GM11168 (cell line): ENCODE measurements around the gene SAMD3.
"Not testable (repeated sequence)": the region's sequence is repeated elsewhere in the genome, so short reads cannot be mapped to it uniquely, and the experiment has no call there.

Experiments
- in situ Hi-C: fragments of 300-500 bp; cut with MboI; formaldehyde crosslinking; loops from one replicate; pipeline ENCODE4 v1.12.0; 2022; ENCODE audit warnings: low sequenced_read_pairs; ENCODE audit not compliant: unreplicated experiment

SAMD3 gene

DNA sequence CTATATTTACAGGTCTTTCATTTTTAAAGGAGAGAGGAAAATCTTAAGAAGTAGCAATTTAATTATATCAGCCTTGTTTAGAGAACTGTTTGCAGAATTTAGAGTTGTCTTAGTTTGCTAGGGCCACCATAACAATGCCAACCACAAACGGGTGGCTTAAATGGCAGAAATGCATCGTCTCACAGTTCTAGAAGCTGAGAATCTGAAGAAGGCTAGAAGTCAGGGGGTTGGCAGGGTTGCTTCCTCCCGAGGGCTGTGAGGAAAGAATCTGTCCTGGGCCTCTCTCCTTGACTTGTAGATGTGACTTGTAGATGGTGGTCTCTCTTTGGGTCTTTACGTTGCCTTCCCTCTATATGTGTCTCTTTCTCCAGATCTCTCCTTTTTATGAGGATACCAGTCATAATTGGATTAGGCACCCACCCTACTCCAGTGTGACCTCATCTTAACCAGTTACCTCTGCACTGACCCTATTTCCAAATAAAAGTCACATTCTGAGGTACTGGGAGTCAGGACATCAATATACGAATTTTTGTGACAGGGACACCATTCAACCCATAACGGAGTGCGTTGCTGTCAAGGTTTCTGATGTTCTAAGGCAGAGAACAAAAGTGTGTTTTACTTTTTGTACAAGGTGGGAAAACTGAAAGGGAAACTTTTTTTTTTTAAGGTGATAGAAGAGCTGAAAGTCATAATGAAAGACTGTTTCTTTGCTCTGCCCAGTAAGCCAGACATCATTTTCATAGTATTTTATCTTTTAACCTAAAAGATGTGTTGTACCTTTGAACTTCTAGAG is 84.4 kb downstream of the SAMD3 start:
- in situ Hi-C loops, result no loop called here

DNA sequence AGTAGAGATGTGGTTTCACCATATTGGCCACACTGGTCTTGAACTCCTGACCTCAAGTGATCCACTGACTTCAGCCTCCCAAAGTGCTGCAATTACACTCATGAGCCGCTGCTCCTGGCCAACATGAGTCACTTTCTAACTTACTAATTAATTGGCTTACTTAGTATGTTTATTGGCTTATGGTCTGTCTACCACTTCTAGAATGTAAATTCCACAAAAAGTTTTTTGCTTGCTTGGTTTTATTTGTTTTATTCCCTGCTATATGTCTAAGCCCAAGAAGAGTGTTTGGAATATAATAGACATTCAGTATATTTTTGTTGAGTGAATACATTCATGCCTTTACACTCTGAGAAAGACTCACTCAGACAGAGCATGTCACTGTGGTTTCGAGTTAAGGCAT is 86.0 kb downstream of the SAMD3 start:
- in situ Hi-C loops, result no loop called here

DNA sequence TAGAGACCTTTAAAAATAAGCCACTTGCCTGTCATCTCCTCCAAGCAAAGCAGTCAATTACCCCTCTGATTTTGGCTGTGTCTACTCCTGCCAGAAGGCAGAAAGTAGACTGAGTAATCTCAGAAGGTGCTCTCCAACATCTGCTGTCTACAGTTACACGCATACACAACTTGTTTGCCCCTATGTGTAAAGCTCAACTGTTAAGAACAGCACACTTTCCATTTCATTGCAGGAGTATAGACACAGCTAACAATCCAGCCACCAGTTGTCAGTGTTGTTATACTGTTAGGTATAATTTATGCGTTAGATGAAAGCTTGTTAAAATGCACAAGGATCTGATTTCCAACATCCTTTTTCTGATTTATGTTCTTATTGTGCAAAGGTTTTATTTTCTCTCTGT is 88.2 kb downstream of the SAMD3 start:
- in situ Hi-C loops, result no loop called here

DNA sequence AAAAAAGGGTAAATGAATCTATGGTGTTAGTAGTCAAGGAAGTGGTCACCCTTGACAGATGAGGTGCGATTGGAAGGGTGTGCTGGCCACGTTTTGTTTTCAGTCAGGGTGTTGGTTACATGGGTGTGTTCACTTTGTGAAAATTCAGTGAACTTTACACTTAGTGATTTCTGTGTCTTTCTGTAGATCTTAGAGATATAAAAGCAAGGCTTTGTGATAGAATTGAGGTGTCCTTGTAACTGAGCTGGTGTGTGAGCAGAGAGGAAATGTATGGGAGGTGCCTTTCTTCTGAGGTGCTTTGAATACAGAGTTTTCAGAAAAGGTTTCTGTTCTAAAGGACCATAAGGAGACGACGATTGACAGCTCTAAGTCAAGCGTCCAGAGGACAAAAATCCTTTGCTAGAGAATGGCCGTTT is 90.5 kb downstream of the SAMD3 start:
- in situ Hi-C loops, result no loop called here

DNA sequence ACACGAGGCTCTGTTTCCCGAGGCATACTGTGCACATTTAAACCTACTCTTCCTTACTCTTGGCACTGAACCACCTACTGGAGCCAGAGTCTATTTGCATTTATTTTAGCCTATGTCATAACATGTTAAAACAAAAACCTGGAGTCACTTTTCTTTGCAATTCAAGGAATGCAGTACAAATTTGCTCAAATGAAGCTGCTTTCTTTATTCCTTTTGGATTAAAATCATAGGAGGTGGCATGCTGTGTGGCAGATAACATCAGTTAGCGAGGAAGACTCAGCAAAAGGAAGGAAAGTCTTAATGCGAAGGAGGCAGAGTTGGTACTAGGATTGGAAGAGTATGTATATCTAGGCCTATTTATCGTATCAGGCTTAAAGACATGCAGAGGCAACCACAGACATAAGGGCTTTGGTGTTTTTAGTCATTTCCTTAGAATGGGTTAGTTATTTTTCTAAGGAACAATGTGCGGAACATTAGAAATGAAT is 92.9 kb downstream of the SAMD3 start:
- in situ Hi-C loops, result no loop called here

DNA sequence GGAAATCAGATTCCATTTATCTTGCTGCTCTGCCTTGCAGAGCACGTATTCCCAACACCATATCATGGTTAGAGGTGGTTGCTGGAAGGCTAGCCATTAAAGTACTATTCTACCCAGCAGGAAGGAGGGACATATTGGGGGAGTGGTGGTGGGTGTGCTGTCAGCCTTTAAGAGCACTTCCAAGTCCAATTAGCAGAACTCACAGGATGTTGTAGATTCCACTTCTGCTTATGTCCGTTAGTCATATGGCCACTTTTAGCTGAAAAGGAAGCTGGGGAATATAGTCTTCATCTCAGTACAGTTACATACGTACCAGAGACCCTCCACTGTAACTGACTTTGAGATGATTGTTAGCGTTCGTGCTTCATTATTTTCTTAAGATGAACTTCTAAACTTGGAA is 94.4 kb downstream of the SAMD3 start:
- in situ Hi-C loops, result no loop called here

DNA sequence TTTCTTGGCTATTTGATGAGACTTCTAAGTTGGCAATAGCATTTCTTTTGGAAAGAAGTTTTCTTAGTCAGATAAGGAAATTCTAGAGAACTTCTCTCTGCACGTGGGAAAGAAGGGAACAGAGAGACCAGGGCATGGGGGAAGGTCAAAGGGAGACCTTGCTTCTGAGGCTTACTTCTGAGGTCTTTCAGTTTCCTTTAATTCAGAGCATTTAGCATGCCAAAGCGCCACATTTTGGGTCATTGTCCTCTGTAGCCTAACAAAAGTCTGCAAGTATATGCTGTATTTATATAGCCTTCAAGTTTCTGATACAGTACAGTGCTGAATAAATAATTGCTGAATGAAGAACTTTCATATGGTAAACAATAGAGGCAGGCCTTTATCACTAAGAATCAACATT is 95.6 kb downstream of the SAMD3 start:
- in situ Hi-C loops, result no loop called here

DNA sequence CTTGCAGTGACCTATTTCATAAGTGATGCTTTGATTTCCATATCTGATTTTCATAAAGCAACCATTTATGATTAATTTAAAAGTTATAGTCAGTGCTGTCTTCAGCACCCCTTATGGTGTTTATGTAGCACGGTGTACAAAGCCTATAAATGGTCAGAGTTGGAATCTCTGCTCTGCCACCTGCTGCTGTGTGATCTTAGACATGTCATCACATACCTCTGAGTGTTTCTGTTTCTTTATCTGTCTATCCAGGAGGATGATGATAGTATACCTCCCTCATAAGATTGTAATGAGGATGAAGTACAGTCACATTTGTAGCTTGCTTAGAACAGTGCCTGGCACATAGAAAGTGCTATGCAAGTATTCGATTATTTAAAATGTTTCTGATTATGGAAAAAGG is 100.5 kb downstream of the SAMD3 start:
- in situ Hi-C loops, result no loop called here

DNA sequence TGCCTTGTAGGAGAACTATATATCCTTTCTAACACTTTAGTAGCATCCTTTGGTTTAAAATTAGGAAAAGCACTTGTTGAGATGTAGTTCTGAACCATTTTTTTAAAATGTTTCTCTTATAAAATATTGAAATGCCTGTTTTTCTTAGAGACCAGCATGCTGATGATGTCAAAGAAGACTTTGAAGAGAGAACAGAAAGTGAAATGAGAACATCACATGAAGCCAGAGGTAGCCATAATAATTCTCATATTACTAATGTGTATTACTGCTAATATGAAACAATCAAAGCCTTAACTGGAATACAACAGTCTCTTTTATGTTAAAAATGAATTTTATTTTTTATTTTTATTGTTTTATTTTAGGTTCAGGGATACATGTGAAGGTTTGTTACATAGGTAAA is 102.0 kb downstream of the SAMD3 start:
- in situ Hi-C loops, result no loop called here

DNA sequence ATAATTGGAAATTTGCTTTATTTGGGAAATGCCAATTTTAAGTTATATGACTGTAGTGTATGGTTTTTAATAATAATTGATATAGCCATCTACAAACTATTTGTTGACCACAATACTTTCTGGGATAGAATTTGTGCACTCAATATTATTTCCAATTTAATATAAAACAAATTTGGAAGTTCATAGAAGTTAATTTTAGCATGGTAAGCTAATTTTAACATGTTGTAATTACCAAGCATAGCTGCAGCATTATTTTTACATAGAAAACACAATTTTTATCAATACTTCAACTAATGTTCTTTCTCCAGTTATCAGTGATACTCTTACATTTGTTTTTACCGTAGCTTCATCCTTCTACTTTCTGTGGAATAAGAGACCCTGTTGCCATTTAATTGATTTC is 103.5 kb downstream of the SAMD3 start:
- in situ Hi-C loops, result no loop called here

DNA sequence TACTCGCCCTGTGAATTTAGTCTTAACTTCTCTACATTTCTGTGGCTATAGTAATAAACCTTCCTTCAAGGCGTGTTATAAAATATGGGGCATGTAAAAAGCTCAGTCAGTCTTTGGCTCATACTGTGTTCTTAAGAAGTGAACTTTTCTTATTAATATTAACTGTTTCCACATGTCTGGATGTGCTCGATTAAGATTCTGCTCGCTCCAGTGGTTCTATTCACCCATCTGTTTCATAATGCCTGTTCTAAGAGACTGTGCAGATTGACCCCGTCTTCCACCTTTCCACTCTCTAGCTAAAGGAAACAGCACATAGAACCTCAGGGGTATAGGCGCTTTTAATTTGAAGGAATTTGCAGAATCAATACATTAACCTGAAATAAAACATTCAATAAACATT is 104.5 kb downstream of the SAMD3 start:
- in situ Hi-C loops, result no loop called here

DNA sequence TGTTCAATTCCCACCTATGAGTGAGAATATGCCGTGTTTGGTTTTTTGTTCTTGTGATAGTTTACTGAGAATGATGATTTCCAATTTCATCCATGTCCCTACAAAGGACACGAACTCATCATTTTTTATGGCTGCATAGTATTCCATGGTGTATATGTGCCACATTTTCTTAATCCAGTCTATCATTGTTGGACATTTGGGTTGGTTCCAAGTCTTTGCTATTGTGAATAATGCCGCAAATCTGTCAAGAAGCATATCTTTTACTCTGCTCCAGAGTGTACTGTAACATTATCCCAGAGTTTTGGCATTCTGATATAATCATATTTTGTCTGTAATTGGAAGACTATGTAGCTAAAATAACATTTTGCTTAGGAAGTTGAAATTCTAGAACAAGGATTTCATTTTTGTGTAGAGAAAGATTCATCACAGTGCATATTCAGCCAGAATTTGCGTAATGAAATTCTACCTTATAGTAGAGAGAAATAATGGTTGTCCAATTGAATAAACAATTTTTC is 105.5 kb downstream of the SAMD3 start:
- in situ Hi-C loops, result not testable (repeated sequence)

DNA sequence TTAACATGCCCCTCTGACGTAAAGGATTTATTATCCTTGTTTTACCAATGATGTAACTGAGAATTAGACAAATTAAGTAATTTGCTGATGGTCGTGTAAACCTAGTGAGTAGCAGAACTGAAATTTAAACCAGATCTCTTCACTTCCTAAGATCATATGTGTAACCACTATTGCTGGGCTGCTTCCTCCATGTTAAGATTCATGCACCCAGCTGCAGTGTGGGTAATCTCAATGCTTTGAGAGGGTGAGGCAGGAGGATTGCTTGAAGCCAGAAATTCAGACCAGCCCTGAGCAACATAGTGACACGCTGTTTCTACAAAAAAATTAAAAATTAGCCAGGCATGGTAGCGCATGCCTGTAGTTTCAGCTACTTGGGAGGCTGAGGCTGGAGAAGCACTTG is 106.5 kb downstream of the SAMD3 start:
- in situ Hi-C loops, result no loop called here

DNA sequence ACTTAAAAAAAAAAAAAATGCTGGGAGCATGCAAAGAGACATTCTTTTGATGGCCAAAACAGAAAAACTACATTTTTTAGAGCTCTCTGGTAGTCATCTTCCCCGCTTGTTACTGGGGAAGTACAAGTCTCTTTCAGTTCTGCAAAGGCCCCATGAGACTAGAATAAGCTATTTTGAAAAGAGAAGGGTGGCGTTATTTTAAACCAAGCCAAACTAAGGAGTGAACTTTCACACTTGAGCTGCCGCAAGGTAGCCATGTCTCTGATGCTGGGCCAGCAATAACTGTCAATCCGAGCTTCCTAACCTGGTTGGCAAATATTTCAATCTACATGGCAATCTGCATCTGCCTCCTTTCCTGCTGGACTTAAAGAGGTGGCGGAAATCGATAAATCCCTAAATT is 107.7 kb downstream of the SAMD3 start:
- in situ Hi-C loops, result no loop called here

DNA sequence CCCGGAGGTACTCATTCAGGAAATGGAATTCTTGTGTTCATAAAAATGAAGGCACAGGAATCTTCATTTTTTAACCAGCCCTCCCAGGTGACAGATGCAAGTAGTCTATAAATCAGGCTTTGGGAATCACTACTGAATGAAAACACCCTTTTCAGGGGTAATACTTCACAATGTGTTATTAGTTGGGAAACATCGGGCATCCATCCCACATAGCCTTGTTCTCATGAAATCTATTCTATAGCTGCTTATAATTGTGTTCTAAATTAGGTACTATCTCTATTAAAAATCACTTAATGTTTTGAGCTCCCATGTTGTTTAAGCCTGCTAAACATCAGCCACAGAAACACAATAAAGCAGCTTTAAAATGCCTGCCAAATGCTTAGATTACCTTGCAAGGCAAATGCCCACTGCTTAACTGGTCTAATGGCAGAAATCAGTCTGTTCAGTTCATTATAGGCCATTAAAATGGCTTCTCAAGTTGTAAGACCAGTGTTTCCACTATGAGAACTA is 109.5 kb downstream of the SAMD3 start:
- in situ Hi-C loops, result no loop called here

DNA sequence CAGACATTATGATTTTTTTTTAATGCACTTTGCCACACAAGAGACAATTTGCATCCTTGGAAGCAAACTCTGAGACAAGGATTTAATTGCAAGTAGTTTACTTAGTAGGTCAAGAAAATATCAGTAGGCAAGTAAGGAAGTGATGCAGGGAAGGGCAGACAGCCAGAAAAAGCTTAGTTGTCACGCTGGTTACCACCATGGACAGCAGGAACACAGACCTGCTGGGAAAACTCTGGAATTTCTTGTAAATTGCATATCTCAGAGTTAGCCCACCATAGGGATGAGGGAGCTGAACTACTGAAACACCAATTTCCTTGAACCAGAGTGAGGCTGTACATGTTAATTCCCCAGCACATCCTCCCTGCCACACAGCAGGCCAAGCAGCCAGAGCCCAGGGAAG is 111.7 kb downstream of the SAMD3 start:
- in situ Hi-C loops, result no loop called here

DNA sequence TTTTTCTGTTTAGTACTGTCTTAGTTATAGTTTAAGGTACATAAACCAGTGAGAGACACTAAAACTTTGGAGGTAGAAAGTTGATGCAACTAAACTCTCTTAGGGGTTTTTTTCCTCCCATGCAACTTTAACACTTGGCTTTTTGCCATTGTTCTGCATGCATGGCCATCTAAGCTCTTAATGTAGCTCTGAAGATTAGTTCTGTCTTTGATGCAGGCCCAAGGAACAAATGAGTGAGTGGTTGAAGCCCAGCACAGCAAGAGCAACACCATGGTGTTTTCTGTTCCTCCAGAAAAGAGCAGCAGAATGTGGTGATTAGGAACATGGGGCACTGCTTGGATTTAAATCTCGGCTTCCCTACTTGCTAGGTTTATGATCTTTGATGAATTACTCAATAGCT is 115.0 kb downstream of the SAMD3 start:
- in situ Hi-C loops, result no loop called here

DNA sequence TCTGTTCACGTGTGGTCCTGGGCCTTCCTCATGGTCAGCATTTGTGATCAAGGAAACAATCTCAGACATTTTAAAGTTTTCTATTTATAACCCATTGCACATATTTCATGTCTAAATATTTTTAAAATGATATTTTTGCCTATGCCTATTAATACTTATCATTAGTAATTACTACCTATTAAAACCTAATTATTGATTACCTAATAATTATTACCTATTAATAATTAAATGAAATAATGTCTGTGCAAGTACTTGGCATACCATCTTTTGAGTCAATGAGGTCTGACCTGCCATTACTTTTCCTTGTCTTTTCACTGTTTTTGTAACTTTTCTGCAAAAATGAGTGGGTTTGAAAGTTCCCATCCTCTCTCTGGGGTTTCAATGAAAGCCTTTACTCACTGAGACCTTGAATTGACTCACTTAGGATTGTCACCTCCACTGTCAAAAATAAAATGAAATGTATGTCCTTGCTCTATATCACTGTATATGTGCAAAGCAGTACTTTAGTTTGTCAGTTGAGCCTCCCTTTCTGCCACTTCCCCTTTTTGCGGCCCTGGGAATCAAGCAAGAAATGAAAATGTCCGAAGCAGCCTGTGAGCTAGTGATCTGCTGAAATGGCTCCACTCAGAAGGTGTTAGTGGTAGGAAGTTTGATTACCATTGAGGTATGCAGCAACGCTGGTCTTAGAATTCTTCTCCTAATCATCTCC is 116.6 kb downstream of the SAMD3 start:
- in situ Hi-C loops, result no loop called here

DNA sequence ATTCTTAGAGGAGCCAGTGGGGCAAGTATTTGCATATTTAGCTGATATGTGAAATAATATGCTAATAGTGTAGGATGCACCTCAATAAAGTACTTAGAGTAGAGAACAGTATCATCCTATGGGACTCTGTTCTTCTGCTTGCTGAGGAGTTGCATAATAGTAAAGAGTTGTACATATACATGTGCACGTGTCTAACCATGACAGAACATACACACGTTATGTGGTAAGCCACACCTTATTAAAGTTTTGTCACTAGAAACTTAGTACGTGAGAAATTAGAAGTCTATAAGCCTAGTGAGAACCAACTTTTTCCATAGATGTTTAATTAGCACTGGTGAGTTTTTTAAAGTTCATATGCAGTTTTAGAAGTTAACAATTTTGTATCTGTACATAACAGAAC is 123.6 kb downstream of the SAMD3 start:
- in situ Hi-C loops, result loop anchor here (25.0 kb wide), 1 partner anchor 188 kb away; no protein-coding TSS in a partner anchor

DNA sequence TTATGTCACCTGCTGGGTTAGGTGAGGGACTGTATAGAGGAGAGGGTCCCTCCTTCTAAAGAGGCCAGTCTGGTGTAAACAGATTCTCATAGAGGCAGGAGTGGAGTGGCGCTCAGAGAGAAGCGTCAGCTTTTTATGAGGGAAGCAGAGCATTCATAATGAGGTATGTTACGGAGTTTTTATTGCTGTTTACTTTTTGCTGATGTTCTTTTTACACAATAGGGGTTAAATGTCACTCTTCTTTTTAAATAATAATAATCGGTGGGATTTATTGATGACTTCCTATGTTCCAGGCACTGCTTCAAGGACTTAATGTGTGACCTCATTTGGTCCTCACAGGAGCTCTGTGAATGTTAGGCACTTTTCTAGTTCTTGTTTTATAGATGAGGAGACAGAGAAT is 124.4 kb downstream of the SAMD3 start:
- in situ Hi-C loops, result loop anchor here (25.0 kb wide), 1 partner anchor 189 kb away; no protein-coding TSS in a partner anchor
